ENCODE data around the gene RAB8B.

The RAB8B gene

GRCh38 chr15:63277038-63277892 lies 87.9 kb downstream of the RAB8B start, which contains the start of gene APH1B:
TSS of gene APH1B (plus strand) at chr15:63277605. CDS start at chr15:63277624, 19 bp downstream.
- DNase-seq = peak; percentile 83

- no peak for DNase-seq
These were observed 88.6 kb downstream of the RAB8B start for GRCh38 chr15:63277893-63278456.

- no peak for DNase-seq
These were observed 93.7 kb downstream of the RAB8B start for GRCh38 chr15:63283126-63283525.

- no peak for DNase-seq
These were observed 94.9 kb downstream of the RAB8B start for GRCh38 chr15:63284335-63284734.

GRCh38 chr15:63287109-63287508 lies 97.7 kb downstream of the RAB8B start:
- no peak for DNase-seq

- DNase-seq = no peak
These were observed 98.9 kb downstream of the RAB8B start for GRCh38 chr15:63288342-63288741.

GRCh38 chr15:63288778-63289378 lies 99.5 kb downstream of the RAB8B start:
- DNase-seq = peak; percentile 58

GRCh38 chr15:63291507-63291906 lies 102.1 kb downstream of the RAB8B start:
- DNase-seq = no peak

- DNase-seq = no peak
These were observed 102.8 kb downstream of the RAB8B start for GRCh38 chr15:63292241-63292640.

GRCh38 chr15:63292771-63293170 lies 103.4 kb downstream of the RAB8B start:
- no peak for DNase-seq

GRCh38 chr15:63294359-63294758 lies 105.0 kb downstream of the RAB8B start:
- DNase-seq = no peak

- DNase-seq = no peak
These were observed 105.9 kb downstream of the RAB8B start for GRCh38 chr15:63295341-63295740.

- DNase-seq = no peak
These were observed 106.8 kb downstream of the RAB8B start for GRCh38 chr15:63296195-63296594.

- no peak for DNase-seq
These were observed 110.7 kb downstream of the RAB8B start for GRCh38 chr15:63299943-63300575.

GRCh38 chr15:63301088-63301487 lies 111.7 kb downstream of the RAB8B start:
- DNase-seq = no peak

- DNase-seq = no peak
These were observed 115.9 kb downstream of the RAB8B start for GRCh38 chr15:63305260-63305659.

GRCh38 chr15:63306492-63307073 lies 117.2 kb downstream of the RAB8B start:
- DNase-seq = no peak

- DNase-seq = no peak
These were observed 119.1 kb downstream of the RAB8B start for GRCh38 chr15:63308491-63308890.

- DNase-seq = no peak
These were observed 119.5 kb downstream of the RAB8B start for GRCh38 chr15:63308947-63309346.

- no peak for DNase-seq
These were observed 121.2 kb downstream of the RAB8B start for GRCh38 chr15:63310646-63311045.

- DNase-seq = no peak
These were observed 122.9 kb downstream of the RAB8B start for GRCh38 chr15:63312286-63312685.

- no peak for DNase-seq
These were observed 124.4 kb downstream of the RAB8B start for GRCh38 chr15:63313825-63314224.

GRCh38 chr15:63314409-63314808 lies 125.0 kb downstream of the RAB8B start:
- DNase-seq = no peak
